Measurements from ENCODE around the gene CENPO.

CENPO gene

GRCh38 chr2:24857746-24858145 is 64.5 kb downstream of the CENPO start:
- TF ChIP-seq SIN3A (IDR thresholded peaks at IDR 0.05; ENCODE audit: borderline replicate concordance, insufficient read depth, low read length): no peak
- no peak for TF ChIP-seq FOXP2 (optimal IDR thresholded peaks at IDR 0.05; ENCODE audit: borderline replicate concordance, extremely low read depth, extremely low read length, insufficient read depth)
- TF ChIP-seq, protein P1, sequence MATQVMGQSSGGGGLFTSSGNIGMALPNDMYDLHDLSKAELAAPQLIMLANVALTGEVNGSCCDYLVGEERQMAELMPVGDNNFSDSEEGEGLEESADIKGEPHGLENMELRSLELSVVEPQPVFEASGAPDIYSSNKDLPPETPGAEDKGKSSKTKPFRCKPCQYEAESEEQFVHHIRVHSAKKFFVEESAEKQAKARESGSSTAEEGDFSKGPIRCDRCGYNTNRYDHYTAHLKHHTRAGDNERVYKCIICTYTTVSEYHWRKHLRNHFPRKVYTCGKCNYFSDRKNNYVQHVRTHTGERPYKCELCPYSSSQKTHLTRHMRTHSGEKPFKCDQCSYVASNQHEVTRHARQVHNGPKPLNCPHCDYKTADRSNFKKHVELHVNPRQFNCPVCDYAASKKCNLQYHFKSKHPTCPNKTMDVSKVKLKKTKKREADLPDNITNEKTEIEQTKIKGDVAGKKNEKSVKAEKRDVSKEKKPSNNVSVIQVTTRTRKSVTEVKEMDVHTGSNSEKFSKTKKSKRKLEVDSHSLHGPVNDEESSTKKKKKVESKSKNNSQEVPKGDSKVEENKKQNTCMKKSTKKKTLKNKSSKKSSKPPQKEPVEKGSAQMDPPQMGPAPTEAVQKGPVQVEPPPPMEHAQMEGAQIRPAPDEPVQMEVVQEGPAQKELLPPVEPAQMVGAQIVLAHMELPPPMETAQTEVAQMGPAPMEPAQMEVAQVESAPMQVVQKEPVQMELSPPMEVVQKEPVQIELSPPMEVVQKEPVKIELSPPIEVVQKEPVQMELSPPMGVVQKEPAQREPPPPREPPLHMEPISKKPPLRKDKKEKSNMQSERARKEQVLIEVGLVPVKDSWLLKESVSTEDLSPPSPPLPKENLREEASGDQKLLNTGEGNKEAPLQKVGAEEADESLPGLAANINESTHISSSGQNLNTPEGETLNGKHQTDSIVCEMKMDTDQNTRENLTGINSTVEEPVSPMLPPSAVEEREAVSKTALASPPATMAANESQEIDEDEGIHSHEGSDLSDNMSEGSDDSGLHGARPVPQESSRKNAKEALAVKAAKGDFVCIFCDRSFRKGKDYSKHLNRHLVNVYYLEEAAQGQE (IDR thresholded peaks at IDR 0.05; ENCODE audit: insufficient read depth in 1 of 2, low read depth in 2 of 2, low read length in 2 of 2): no peak
- TF ChIP-seq TAF1 (IDR thresholded peaks at IDR 0.05; ENCODE audit: borderline replicate concordance, insufficient read depth, low read length): no peak
- TF ChIP-seq POLR2AphosphoS5 (IDR thresholded peaks at IDR 0.05; ENCODE audit: low read depth, low read length): no peak

GRCh38 chr2:24858996-24859395 is 65.8 kb downstream of the CENPO start:
- TF ChIP-seq SIN3A (IDR thresholded peaks at IDR 0.05; ENCODE audit: borderline replicate concordance, insufficient read depth, low read length) (no peak), POLR2AphosphoS5 (IDR thresholded peaks at IDR 0.05; ENCODE audit: low read depth, low read length) (no peak), TAF1 (IDR thresholded peaks at IDR 0.05; ENCODE audit: borderline replicate concordance, insufficient read depth, low read length) (no peak), FOXP2 (optimal IDR thresholded peaks at IDR 0.05; ENCODE audit: borderline replicate concordance, extremely low read depth, extremely low read length, insufficient read depth) (no peak)
- TF ChIP-seq, protein P1 (IDR thresholded peaks at IDR 0.05; ENCODE audit: insufficient read depth in 1 of 2, low read depth in 2 of 2, low read length in 2 of 2): no peak

DNA sequence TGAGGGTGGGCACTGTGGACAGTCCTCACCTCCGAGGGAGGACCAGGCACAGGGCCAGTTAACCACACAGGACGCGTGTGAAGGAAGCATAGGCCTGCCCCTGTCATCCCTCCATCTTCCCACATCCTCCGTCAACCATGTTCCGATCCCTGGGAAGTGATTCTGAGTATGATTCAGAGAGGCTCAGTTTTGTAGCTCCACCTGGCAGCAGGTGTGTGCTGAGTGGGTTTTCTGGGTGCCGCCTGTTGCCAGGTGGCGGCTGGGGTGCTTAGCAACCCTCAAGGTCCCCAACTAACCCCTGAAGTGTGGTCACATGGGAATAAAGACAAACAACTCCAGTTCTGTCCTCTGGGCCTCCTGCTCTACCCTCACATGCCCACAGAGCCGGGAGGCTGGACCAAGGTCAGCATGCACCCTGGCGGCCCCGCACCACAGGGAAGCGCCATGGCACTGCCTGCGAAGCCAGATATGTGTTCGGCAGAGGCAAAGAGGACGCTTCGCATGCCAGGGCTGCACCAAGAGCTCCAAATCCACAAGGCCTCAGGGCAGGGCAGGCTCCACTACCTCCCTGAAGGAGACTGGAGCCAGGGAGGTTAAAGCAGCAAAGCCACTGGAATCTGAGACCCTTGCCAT is 66.9 kb downstream of the CENPO start:
- TF ChIP-seq TAF1 (IDR thresholded peaks at IDR 0.05; ENCODE audit: borderline replicate concordance, insufficient read depth, low read length) (no peak), POLR2AphosphoS5 (IDR thresholded peaks at IDR 0.05; ENCODE audit: low read depth, low read length) (no peak), FOXP2 (optimal IDR thresholded peaks at IDR 0.05; ENCODE audit: borderline replicate concordance, extremely low read depth, extremely low read length, insufficient read depth) (no peak), SIN3A (IDR thresholded peaks at IDR 0.05; ENCODE audit: borderline replicate concordance, insufficient read depth, low read length) (no peak)
- TF ChIP-seq, protein P1 (IDR thresholded peaks at IDR 0.05; ENCODE audit: insufficient read depth in 1 of 2, low read depth in 2 of 2, low read length in 2 of 2): no peak

DNA sequence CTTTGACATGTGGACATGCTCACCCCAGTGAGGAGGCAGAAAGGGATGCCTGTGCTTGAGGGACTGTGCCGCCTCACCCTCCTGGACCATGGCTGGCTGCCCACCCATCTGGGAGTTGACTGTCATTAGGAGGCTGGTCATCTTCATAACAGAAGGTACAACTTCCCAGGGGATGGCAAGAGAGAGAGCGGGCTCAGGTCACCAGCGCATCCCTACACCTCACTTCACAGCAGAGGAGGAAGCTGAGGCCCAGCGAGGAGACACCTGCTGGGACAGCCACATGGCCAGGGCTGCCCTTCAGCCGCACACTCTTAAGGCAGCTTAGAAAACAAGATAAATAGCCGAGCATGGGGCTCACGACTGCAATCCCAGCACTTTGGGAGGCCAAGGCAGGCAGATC is 67.4 kb downstream of the CENPO start:
- TF ChIP-seq SIN3A (IDR thresholded peaks at IDR 0.05; ENCODE audit: borderline replicate concordance, insufficient read depth, low read length) (no peak), FOXP2 (optimal IDR thresholded peaks at IDR 0.05; ENCODE audit: borderline replicate concordance, extremely low read depth, extremely low read length, insufficient read depth) (no peak), POLR2AphosphoS5 (IDR thresholded peaks at IDR 0.05; ENCODE audit: low read depth, low read length) (no peak), TAF1 (IDR thresholded peaks at IDR 0.05; ENCODE audit: borderline replicate concordance, insufficient read depth, low read length) (no peak)
- TF ChIP-seq, protein P1 (IDR thresholded peaks at IDR 0.05; ENCODE audit: insufficient read depth in 1 of 2, low read depth in 2 of 2, low read length in 2 of 2): no peak
